ENCODE results near the gene NDST1.
A peak's percentile ranks its signal among the peaks of the same experiment; 100 is the strongest.

NDST1 gene

GRCh38 chr5:150550286-150550685, 42.4 kb downstream of the NDST1 start:
- DNase-seq = no peak

- no peak for DNase-seq
Measured at GRCh38 chr5:150551066-150551465, 43.1 kb downstream of the NDST1 start.

- no peak for DNase-seq
Measured at GRCh38 chr5:150553402-150553801, 45.5 kb downstream of the NDST1 start.

GRCh38 chr5:150553911-150554310, 46.0 kb downstream of the NDST1 start:
- DNase-seq = no peak

GRCh38 chr5:150554857-150555256, 46.9 kb downstream of the NDST1 start:
- DNase-seq = no peak

- DNase-seq = no peak
Measured at GRCh38 chr5:150556106-150556505, 48.2 kb downstream of the NDST1 start.

- no peak for DNase-seq
Measured at GRCh38 chr5:150556859-150557508, 49.1 kb downstream of the NDST1 start.

- no peak for DNase-seq
Measured at GRCh38 chr5:150557509-150557872, 49.6 kb downstream of the NDST1 start.

- DNase-seq = no peak
Measured at GRCh38 chr5:150558088-150558621, 50.2 kb downstream of the NDST1 start.

- no peak for DNase-seq
Measured at GRCh38 chr5:150559088-150559487, 51.2 kb downstream of the NDST1 start.

- no peak for DNase-seq
Measured at GRCh38 chr5:150559701-150560100, 51.8 kb downstream of the NDST1 start.

- DNase-seq = peak; percentile 78
Measured at GRCh38 chr5:150560401-150561191, 52.7 kb downstream of the NDST1 start.

- no peak for DNase-seq
Measured at GRCh38 chr5:150561192-150561512, 53.2 kb downstream of the NDST1 start.

GRCh38 chr5:150561571-150562275, 53.8 kb downstream of the NDST1 start:
- no peak for DNase-seq

- no peak for DNase-seq
Measured at GRCh38 chr5:150562832-150563231, 54.9 kb downstream of the NDST1 start.

GRCh38 chr5:150565868-150566267, 57.9 kb downstream of the NDST1 start:
- DNase-seq = no peak

- no peak for DNase-seq
Measured at GRCh38 chr5:150567031-150567717, 59.2 kb downstream of the NDST1 start.

- no peak for DNase-seq
Measured at GRCh38 chr5:150568663-150569062, 60.7 kb downstream of the NDST1 start.

- no peak for DNase-seq
Measured at GRCh38 chr5:150570333-150570732, 62.4 kb downstream of the NDST1 start.

GRCh38 chr5:150571836-150572235, 63.9 kb downstream of the NDST1 start:
- no peak for DNase-seq

- no peak for DNase-seq
Measured at GRCh38 chr5:150573216-150573615, 65.3 kb downstream of the NDST1 start.

- no peak for DNase-seq
Measured at GRCh38 chr5:150573867-150574817, 66.2 kb downstream of the NDST1 start.
